ENCODE measurements around the gene KRTAP4-9.
"Not testable (repeated sequence)": the region's sequence is repeated elsewhere in the genome, so short reads cannot be mapped to it uniquely, and the experiment has no call there.

Gene KRTAP4-9

DNA sequence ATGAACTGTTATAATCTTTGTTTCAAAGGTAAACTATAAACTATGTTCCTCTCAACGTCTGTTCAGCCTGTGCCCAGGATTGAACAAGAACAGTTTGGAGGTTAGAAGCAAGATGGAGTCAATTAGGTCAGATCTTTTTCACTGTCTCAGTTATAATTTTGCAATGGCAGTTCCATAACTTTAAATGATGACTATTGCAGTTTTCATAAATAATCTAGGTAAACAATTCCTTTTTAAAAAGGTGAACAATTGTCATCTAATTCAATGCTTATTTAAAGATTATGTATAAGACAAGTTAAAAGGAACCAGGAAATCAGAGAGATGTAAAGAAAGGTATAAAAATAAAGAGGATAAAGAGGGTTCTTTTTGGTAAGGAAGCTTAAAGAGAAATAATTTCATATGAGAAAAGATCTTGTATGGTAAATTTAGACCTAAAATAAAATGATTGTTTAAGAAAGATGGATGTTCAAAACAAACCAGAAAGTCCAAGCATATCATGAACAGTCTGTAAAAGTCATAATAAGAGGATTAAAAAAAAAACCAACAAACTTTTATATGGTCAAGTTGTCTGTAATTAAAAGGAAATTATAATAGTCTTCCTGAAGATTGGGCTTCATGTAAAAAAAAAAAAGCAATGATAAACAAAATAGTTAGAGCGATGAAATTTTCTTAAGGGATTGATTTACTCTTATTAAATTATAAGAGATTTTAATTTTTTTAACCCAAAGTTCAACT is 6.1 kb downstream of the KRTAP4-9 start:
- no peak overlapping the region for H3K27ac ChIP-seq (ENCODE audit: low read depth, low read length, poor library complexity, severe bottlenecking)
- H3K4me2 ChIP-seq (ENCODE audit: low read length) = no peak overlapping the region
- no peak overlapping the region for H3K9ac ChIP-seq (ENCODE audit: low read length)
- H4K20me1 ChIP-seq (ENCODE audit: insufficient read depth, low read length) = no peaks in the 10 kb centered on the region
- H3F3A ChIP-seq (ENCODE audit: insufficient read depth, low read length) = no peaks in the 10 kb centered on the region
- no peaks in the 10 kb centered on the region for H3K27me3 ChIP-seq (ENCODE audit: insufficient read depth, low read length)
- no peaks in the 10 kb centered on the region for H3K79me2 ChIP-seq (ENCODE audit: insufficient read depth, low read length)
- TF ChIP-seq, protein P1, sequence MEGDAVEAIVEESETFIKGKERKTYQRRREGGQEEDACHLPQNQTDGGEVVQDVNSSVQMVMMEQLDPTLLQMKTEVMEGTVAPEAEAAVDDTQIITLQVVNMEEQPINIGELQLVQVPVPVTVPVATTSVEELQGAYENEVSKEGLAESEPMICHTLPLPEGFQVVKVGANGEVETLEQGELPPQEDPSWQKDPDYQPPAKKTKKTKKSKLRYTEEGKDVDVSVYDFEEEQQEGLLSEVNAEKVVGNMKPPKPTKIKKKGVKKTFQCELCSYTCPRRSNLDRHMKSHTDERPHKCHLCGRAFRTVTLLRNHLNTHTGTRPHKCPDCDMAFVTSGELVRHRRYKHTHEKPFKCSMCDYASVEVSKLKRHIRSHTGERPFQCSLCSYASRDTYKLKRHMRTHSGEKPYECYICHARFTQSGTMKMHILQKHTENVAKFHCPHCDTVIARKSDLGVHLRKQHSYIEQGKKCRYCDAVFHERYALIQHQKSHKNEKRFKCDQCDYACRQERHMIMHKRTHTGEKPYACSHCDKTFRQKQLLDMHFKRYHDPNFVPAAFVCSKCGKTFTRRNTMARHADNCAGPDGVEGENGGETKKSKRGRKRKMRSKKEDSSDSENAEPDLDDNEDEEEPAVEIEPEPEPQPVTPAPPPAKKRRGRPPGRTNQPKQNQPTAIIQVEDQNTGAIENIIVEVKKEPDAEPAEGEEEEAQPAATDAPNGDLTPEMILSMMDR (IDR thresholded peaks at IDR 0.05; ENCODE audit: low read length) = no peak
- no peak for TF ChIP-seq EZH2 (IDR thresholded peaks at IDR 0.05; ENCODE audit: borderline replicate concordance, low read length)
- H3K36me3 ChIP-seq (ENCODE audit: insufficient read depth, low read length) = no peaks in the 10 kb centered on the region
- no peak overlapping the region for H2AFZ ChIP-seq (ENCODE audit: low read length)
- H3K9me3 ChIP-seq (ENCODE audit: low read length) = no peaks in the 10 kb centered on the region
- H3K4me1 ChIP-seq (ENCODE audit: insufficient read depth, low read length, severe bottlenecking) = no peaks in the 10 kb centered on the region
- H3K9me2 ChIP-seq (ENCODE audit: low read depth, low read length) = no peaks in the 10 kb centered on the region
- no peak overlapping the region for H3K4me3 ChIP-seq (ENCODE audit: low read depth, low read length, poor library complexity, severe bottlenecking)

DNA sequence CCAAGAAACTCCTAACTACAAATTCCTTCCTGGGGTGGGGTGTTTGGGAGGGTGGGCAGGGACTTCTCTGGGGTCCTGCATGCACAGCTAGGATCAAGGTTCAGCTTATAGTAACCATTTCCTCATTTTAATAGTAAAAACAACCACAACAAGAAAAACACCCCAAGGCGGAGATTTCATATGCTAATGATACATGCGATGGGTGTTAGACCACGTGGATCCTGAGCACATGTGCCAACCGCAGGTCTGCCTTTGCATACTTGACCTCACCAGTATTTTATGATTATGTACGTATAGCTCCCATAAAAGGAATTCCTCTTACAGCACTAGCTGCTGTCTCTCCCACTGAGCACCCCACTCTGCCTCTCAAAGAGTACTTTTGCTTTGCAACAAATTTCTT is 11.1 kb downstream of the KRTAP4-9 start:
- no peaks in the 10 kb centered on the region for H3K27me3 ChIP-seq (ENCODE audit: insufficient read depth, low read length)
- H3K27ac ChIP-seq (ENCODE audit: low read depth, low read length, poor library complexity, severe bottlenecking) = no peak overlapping the region
- no peaks in the 10 kb centered on the region for H3F3A ChIP-seq (ENCODE audit: insufficient read depth, low read length)
- H3K9ac ChIP-seq (ENCODE audit: low read length) = no peak overlapping the region
- no peaks in the 10 kb centered on the region for H4K20me1 ChIP-seq (ENCODE audit: insufficient read depth, low read length)
- no peaks in the 10 kb centered on the region for H3K79me2 ChIP-seq (ENCODE audit: insufficient read depth, low read length)
- no peak overlapping the region for H3K4me3 ChIP-seq (ENCODE audit: low read depth, low read length, poor library complexity, severe bottlenecking)
- no peaks in the 10 kb centered on the region for H3K36me3 ChIP-seq (ENCODE audit: insufficient read depth, low read length)
- H3K9me2 ChIP-seq (ENCODE audit: low read depth, low read length) = no peaks in the 10 kb centered on the region
- H3K4me2 ChIP-seq (ENCODE audit: low read length) = no peak overlapping the region
- no peaks in the 10 kb centered on the region for H3K9me3 ChIP-seq (ENCODE audit: low read length)
- H2AFZ ChIP-seq (ENCODE audit: low read length) = no peak overlapping the region
- TF ChIP-seq EZH2 (IDR thresholded peaks at IDR 0.05; ENCODE audit: borderline replicate concordance, low read length) = no peak
- TF ChIP-seq, protein P1 (IDR thresholded peaks at IDR 0.05; ENCODE audit: low read length) = no peak
- peaks cover 6% of the 10 kb centered on the region for H3K4me1 ChIP-seq (ENCODE audit: insufficient read depth, low read length, severe bottlenecking)

- not testable (repeated sequence) for H3K4me1 ChIP-seq (ENCODE audit: insufficient read depth, low read length, severe bottlenecking); H2AFZ ChIP-seq (ENCODE audit: low read length); H3K4me3 ChIP-seq (ENCODE audit: low read depth, low read length, poor library complexity, severe bottlenecking); H3K9ac ChIP-seq (ENCODE audit: low read length); H3K27me3 ChIP-seq (ENCODE audit: insufficient read depth, low read length); H4K20me1 ChIP-seq (ENCODE audit: insufficient read depth, low read length); H3K79me2 ChIP-seq (ENCODE audit: insufficient read depth, low read length); H3K9me3 ChIP-seq (ENCODE audit: low read length); H3K9me2 ChIP-seq (ENCODE audit: low read depth, low read length); H3K36me3 ChIP-seq (ENCODE audit: insufficient read depth, low read length); H3K27ac ChIP-seq (ENCODE audit: low read depth, low read length, poor library complexity, severe bottlenecking); H3F3A ChIP-seq (ENCODE audit: insufficient read depth, low read length); H3K4me2 ChIP-seq (ENCODE audit: low read length)
Measured at GRCh38 chr17:41117846-41118386, 12.7 kb downstream of the KRTAP4-9 start, which contains the start of gene KRTAP4-11. Gene KRTAP4-11, minus strand, starts transcription at chr17:41118373. Its CDS starts 58 bp downstream, at chr17:41118315.

- Histone ChIP-seq H3K4me2 (ENCODE audit: low read length) (no peak overlapping the region), H3F3A (ENCODE audit: insufficient read depth, low read length) (no peaks in the 10 kb centered on the region), H3K79me2 (ENCODE audit: insufficient read depth, low read length) (no peaks in the 10 kb centered on the region), H3K27ac (ENCODE audit: low read depth, low read length, poor library complexity, severe bottlenecking) (no peak overlapping the region), H3K27me3 (ENCODE audit: insufficient read depth, low read length) (no peaks in the 10 kb centered on the region), H3K36me3 (ENCODE audit: insufficient read depth, low read length) (no peaks in the 10 kb centered on the region), H2AFZ (ENCODE audit: low read length) (no peak overlapping the region), H3K9ac (ENCODE audit: low read length) (no peak overlapping the region), H3K4me1 (ENCODE audit: insufficient read depth, low read length, severe bottlenecking) (peaks cover 6% of the 10 kb centered on the region), H3K9me3 (ENCODE audit: low read length) (no peaks in the 10 kb centered on the region), H3K4me3 (ENCODE audit: low read depth, low read length, poor library complexity, severe bottlenecking) (no peak overlapping the region), H3K9me2 (ENCODE audit: low read depth, low read length) (no peaks in the 10 kb centered on the region), H4K20me1 (ENCODE audit: insufficient read depth, low read length) (no peaks in the 10 kb centered on the region)
- TF ChIP-seq EZH2 (IDR thresholded peaks at IDR 0.05; ENCODE audit: borderline replicate concordance, low read length) = no peak
- TF ChIP-seq, protein P1 (IDR thresholded peaks at IDR 0.05; ENCODE audit: low read length) = no peak
Measured at GRCh38 chr17:41118721-41119120, 13.5 kb downstream of the KRTAP4-9 start.

- H3K4me3 ChIP-seq (ENCODE audit: low read depth, low read length, poor library complexity, severe bottlenecking); H3K27ac ChIP-seq (ENCODE audit: low read depth, low read length, poor library complexity, severe bottlenecking); H3K4me1 ChIP-seq (ENCODE audit: insufficient read depth, low read length, severe bottlenecking); H3F3A ChIP-seq (ENCODE audit: insufficient read depth, low read length); H3K9me2 ChIP-seq (ENCODE audit: low read depth, low read length); H3K79me2 ChIP-seq (ENCODE audit: insufficient read depth, low read length); H3K9ac ChIP-seq (ENCODE audit: low read length); H3K36me3 ChIP-seq (ENCODE audit: insufficient read depth, low read length); H3K4me2 ChIP-seq (ENCODE audit: low read length); H4K20me1 ChIP-seq (ENCODE audit: insufficient read depth, low read length); H3K27me3 ChIP-seq (ENCODE audit: insufficient read depth, low read length); H2AFZ ChIP-seq (ENCODE audit: low read length); H3K9me3 ChIP-seq (ENCODE audit: low read length): not testable (repeated sequence)
Measured at GRCh38 chr17:41119696-41120690, 14.8 kb downstream of the KRTAP4-9 start.

All from OCI-LY1 (cell line).